Measurements from ENCODE around the gene RRP8.

- TF ChIP-seq CTCF (conservative IDR thresholded peaks at IDR 0.05; ENCODE audit: low read length) (no peak), EZH2phosphoT487 (IDR thresholded peaks at IDR 0.05; ENCODE audit: borderline replicate concordance, low read depth, low read length) (no peak)
These were observed 21.9 kb upstream of the RRP8 start for GRCh38 chr11:6625156-6625831.
